H1 (cell line): ENCODE measurements around the gene MB. TPM values are rescaled to one million over a fixed set of nuclear protein-coding genes. Genes with fewer than 3 reads are reported as not detected.

Experiments used
- CTCF ChIA-PET: fragments of 300-600 bp; sonication (Branson Sonifier 250); formaldehyde crosslinking; loops from one replicate; lab custom pipeline; 2021; ENCODE audit not compliant: partially characterized antibody; lab: Charles Lee
- POLR2A ChIA-PET: fragments of 300-600 bp; sonication (Branson Sonifier 250); formaldehyde crosslinking; loops from one replicate; lab custom pipeline; 2021; ENCODE audit warnings: inconsistent platforms; ENCODE audit not compliant: partially characterized antibody; lab: Charles Lee
- DNase-seq, 2 experiments: peaks; one replicate each; pipeline versions ENCODE4 v3.0.0 to v3.0.0-alpha.2; 2010 to 2022; ENCODE audit warnings: low spot score in 2 of 2, low read depth in 1 of 2, mixed read lengths in 1 of 2
- FAIRE-seq: peaks from 2 replicates; lab custom pipeline; 2011; peaks lifted over from hg19 to GRCh38; lab: Jason Lieb, UNC
- H2AFZ ChIP-seq: 2 replicates; pipeline ENCODE4 v1.8.1; 2012; ENCODE audit warnings: low read length, inconsistent platforms
- H2AK5ac ChIP-seq: 2 replicates; pipeline ENCODE4 v1.6.1; 2013; ENCODE audit warnings: low read depth, low read length
- H2BK120ac ChIP-seq: replicated peaks from 2 replicates; pipeline ENCODE3; 2013; ENCODE audit warnings: low read depth, low read length, inconsistent platforms
- H2BK12ac ChIP-seq: 2 replicates; pipeline ENCODE4 v1.6.1; 2013; ENCODE audit warnings: low read depth, low read length
- H2BK15ac ChIP-seq: 2 replicates; pipeline ENCODE4 v1.6.1; 2013; ENCODE audit warnings: low read length
- H2BK20ac ChIP-seq: 2 replicates; pipeline ENCODE4 v1.6.1; 2013; ENCODE audit warnings: low read length
- H2BK5ac ChIP-seq: 2 replicates; pipeline ENCODE4 v1.6.1; 2013; ENCODE audit warnings: low read depth, low read length
- H3K14ac ChIP-seq: 2 replicates; pipeline ENCODE4 v1.6.1; 2013; ENCODE audit warnings: inconsistent platforms; ENCODE audit not compliant: insufficient read length
- H3K18ac ChIP-seq: 2 replicates; pipeline ENCODE4 v1.6.1; 2013; ENCODE audit warnings: low read length; ENCODE audit errors: extremely low read depth
- H3K23ac ChIP-seq: 2 replicates; pipeline ENCODE4 v1.6.1; 2013; ENCODE audit warnings: inconsistent platforms; ENCODE audit not compliant: insufficient read length
- H3K23me2 ChIP-seq: 2 replicates; pipeline ENCODE4 v1.6.1; 2013; ENCODE audit warnings: low read depth, low read length
- H3K27ac ChIP-seq: 2 replicates; pipeline ENCODE4 v1.6.1; 2011; ENCODE audit warnings: low read depth, low read length, inconsistent platforms
- H3K27me3 ChIP-seq, 4 experiments: replicated peaks in 1 of 4; 1 replicate in 1 of 4; 2 replicates in 3 of 4; pipeline versions ENCODE4 v1.6.1 to v1.8.1; 2011 to 2013; ENCODE audit warnings: low read length in 3 of 4, mild to moderate bottlenecking in 3 of 4, inconsistent platforms in 2 of 4, mixed read lengths in 2 of 4, moderate library complexity in 1 of 4; ENCODE audit not compliant: control insufficient read depth in 3 of 4, insufficient read depth in 3 of 4; ENCODE audit errors: extremely low read depth in 1 of 4
- H3K36me3 ChIP-seq, 4 experiments: 2 replicates each; pipeline versions ENCODE4 v1.6.1 to v1.8.1; 2011 to 2013; ENCODE audit warnings: mild to moderate bottlenecking in 4 of 4, low read length in 3 of 4, moderate library complexity in 2 of 4, control low read depth in 1 of 4, inconsistent platforms in 1 of 4; ENCODE audit not compliant: insufficient read depth in 4 of 4, control insufficient read depth in 2 of 4
- H3K4ac ChIP-seq: replicated peaks from 2 replicates; pipeline ENCODE3; 2013; ENCODE audit warnings: low read length, low read depth, mixed read lengths, inconsistent platforms; ENCODE audit not compliant: insufficient read length
- H3K4me1 ChIP-seq, 4 experiments: replicated peaks in 1 of 4; 1 replicate in 1 of 4; 2 replicates in 3 of 4; pipeline versions ENCODE4 v1.6.1 to v1.8.1; 2011 to 2013; ENCODE audit warnings: low read length in 3 of 4, inconsistent platforms in 2 of 4, mixed read lengths in 1 of 4; ENCODE audit not compliant: insufficient read depth in 4 of 4, control insufficient read depth in 3 of 4
- H3K4me2 ChIP-seq, 2 experiments: 2 replicates each; pipeline versions ENCODE4 v1.6.1 to v1.8.1; 2011 to 2013; ENCODE audit warnings: low read depth in 2 of 2, low read length in 2 of 2, control low read depth in 1 of 2, inconsistent platforms in 1 of 2, mild to moderate bottlenecking in 1 of 2; ENCODE audit not compliant: insufficient read depth in 1 of 2
- H3K4me3 ChIP-seq, 4 experiments: fragments of 200-600, 300-600 bp in 1 of 4; sonication (generic), shearing (Covaris generic), sonication (Bioruptor Twin) in 1 of 4; 2 replicates each; pipeline versions ENCODE4 v1.5.1 to v1.8.1; 2011 to 2016; ENCODE audit warnings: low read length in 4 of 4, low read depth in 3 of 4, control low read depth in 2 of 4, inconsistent platforms in 2 of 4, mild to moderate bottlenecking in 2 of 4, mixed read lengths in 1 of 4, moderate library complexity in 1 of 4; ENCODE audit not compliant: insufficient read depth in 2 of 4; ENCODE audit errors: extremely low read depth in 1 of 4
- H3K56ac ChIP-seq: replicated peaks from 2 replicates; pipeline ENCODE3; 2013; ENCODE audit warnings: low read depth, mild to moderate bottlenecking, mixed read lengths, low read length, inconsistent platforms; ENCODE audit not compliant: insufficient read length
- H3K79me1 ChIP-seq: 2 replicates; pipeline ENCODE4 v1.6.1; 2013; ENCODE audit warnings: low read depth, low read length, control low read depth
- H3K79me2 ChIP-seq, 2 experiments: 2 replicates each; pipeline versions ENCODE4 v1.6.1 to v1.8.1; 2012 to 2013; ENCODE audit warnings: low read length in 2 of 2, mild to moderate bottlenecking in 2 of 2, inconsistent platforms in 1 of 2; ENCODE audit not compliant: insufficient read depth in 2 of 2, control insufficient read depth in 1 of 2
- H3K9ac ChIP-seq, 4 experiments: replicated peaks in 1 of 4; 1 replicate in 1 of 4; 2 replicates in 3 of 4; pipeline versions ENCODE4 v1.6.1 to v1.8.1; 2011 to 2013; ENCODE audit warnings: low read depth in 3 of 4, low read length in 3 of 4, control low read depth in 2 of 4, mild to moderate bottlenecking in 2 of 4, moderate library complexity in 2 of 4, inconsistent platforms in 1 of 4; ENCODE audit errors: extremely low read depth in 1 of 4
- H3K9me3 ChIP-seq, 2 experiments: 2 replicates each; pipeline versions ENCODE4 v1.6.1 to v1.8.1; 2012 to 2013; ENCODE audit warnings: mild to moderate bottlenecking in 2 of 2, moderate library complexity in 2 of 2, control low read depth in 1 of 2, inconsistent platforms in 1 of 2, low read depth in 1 of 2, low read length in 1 of 2, mixed read lengths in 1 of 2; ENCODE audit not compliant: insufficient read depth in 2 of 2
- H4K20me1 ChIP-seq, 2 experiments: replicated peaks in 1 of 2; 2 replicates each; pipeline versions ENCODE3 to v1.8.1; 2011 to 2013; ENCODE audit warnings: inconsistent platforms in 2 of 2, low read length in 2 of 2, mild to moderate bottlenecking in 1 of 2; ENCODE audit not compliant: insufficient read depth in 2 of 2, control insufficient read depth in 1 of 2
- H4K5ac ChIP-seq: 2 replicates; pipeline ENCODE4 v1.6.1; 2013; ENCODE audit warnings: low read length, low read depth, mixed read lengths, inconsistent platforms; ENCODE audit not compliant: insufficient read length
- H4K8ac ChIP-seq: 2 replicates; pipeline ENCODE4 v1.8.0; 2013; ENCODE audit warnings: mild to moderate bottlenecking, moderate library complexity, low read length, inconsistent platforms; ENCODE audit not compliant: insufficient read depth; ENCODE audit errors: extremely low read depth
- H4K91ac ChIP-seq: replicated peaks from 2 replicates; pipeline ENCODE3; 2013; ENCODE audit warnings: low read length, mixed read lengths, inconsistent platforms; ENCODE audit not compliant: insufficient read length
- ATF2 ChIP-seq: IDR thresholded peaks from 2 replicates; pipeline ENCODE4 v1.6.1; 2012; ENCODE audit warnings: low read length, inconsistent platforms
- BACH1 ChIP-seq: IDR thresholded peaks from 2 replicates; pipeline ENCODE4 v1.6.1; 2012; ENCODE audit warnings: low read length, improper control_type of control experiment
- EZH2 ChIP-seq: fragments of 200-600 bp; sonication (generic); IDR thresholded peaks from 2 replicates; pipeline ENCODE4 v1.7.1; 2012; ENCODE audit warnings: low read depth, mild to moderate bottlenecking, moderate library complexity, low read length, inconsistent platforms; ENCODE audit not compliant: severe bottlenecking
- HDAC6 ChIP-seq: IDR thresholded peaks from one replicate; pipeline ENCODE4 v1.7.1; 2012; ENCODE audit warnings: low read depth, mild to moderate bottlenecking, inconsistent platforms, low read length, moderate library complexity
- POLR2AphosphoS5 ChIP-seq: IDR thresholded peaks from 2 replicates; pipeline ENCODE4 v1.6.1; 2011; ENCODE audit warnings: low read depth, low read length
- RNF2 ChIP-seq: fragments of 200-900, 300-1000 bp; sonication (generic); IDR thresholded peaks from 2 replicates; pipeline ENCODE4 v1.7.1; 2016; ENCODE audit warnings: borderline replicate concordance, low read depth, mild to moderate bottlenecking, antibody characterized with exemption, low read length; ENCODE audit not compliant: poor library complexity, severe bottlenecking; ENCODE audit errors: missing control alignments
- SIRT6 ChIP-seq: IDR thresholded peaks from one replicate; pipeline ENCODE4 v1.7.1; 2012; ENCODE audit warnings: low read length, inconsistent platforms
- ZNF274 ChIP-seq: IDR thresholded peaks from 2 replicates; pipeline ENCODE4 v1.7.0; 2012; ENCODE audit warnings: low read length, borderline replicate concordance; ENCODE audit errors: extremely low read depth
- WGBS, 2 experiments: shearing (Covaris generic) in 1 of 2; methylation state at CpG; one replicate each; pipeline versions ENCODE4 v1.1.6 to v1.1.7; 2013 to 2015; ENCODE audit warnings: low lambda C conversion rate in 2 of 2, mixed read lengths in 2 of 2, inconsistent platforms in 1 of 2, low coverage in 1 of 2, missing lambda C conversion rate in 1 of 2; ENCODE audit not compliant: insufficient replicate concordance in 2 of 2, insufficient coverage in 1 of 2, insufficient read length in 1 of 2; ENCODE audit errors: extremely low coverage in 1 of 2, missing lambda C conversion rate in 1 of 2; 5-methylcytosine and 5-hydroxymethylcytosine counted together
- polyA plus RNA-seq, 7 experiments: library from polyadenylated mRNA; depleted of rRNA in 3 of 7; stranded (reverse) in 5 of 7; unstranded in 2 of 7; fragments of >200 nt in 5 of 7; fragments of 200-250 nt in 2 of 7; gene quantifications; 1 replicate in 5 of 7; 2 replicates in 1 of 7; 4 replicates in 1 of 7; pipeline versions ENCODE4 v1.2.1 to v1.2.3, GENCODE V29; 2011 to 2013; ENCODE audit warnings: missing spikeins in 2 of 7, mixed read lengths in 2 of 7
- total RNA-seq: library from RNA; stranded (reverse); fragmentation: NEBNext Ultra II Directional; extraction: Animal tissue kit (Norgen Biotek cat#: 25700); gene quantifications from 2 replicates; pipeline ENCODE4 v1.2.1, GENCODE V29; 2021

Gene MB
- total and polyA plus RNA-seq, 2 of the 8 experiments (the other 6 are each of a cell fraction or from before 2014, with no cell fraction given), result 1.5 TPM; not detected in 1

- WGBS, 2 experiments, result 94% methylated on average over 7 of the region's 7 CpGs; no CpG with 5 or more reads in 1 of the 2 experiments
- H3K79me2 ChIP-seq, result peaks cover 0 to 3% of the 10 kb centered on the region in 2 experiments; a peak in 1 of 4 replicates
- H3K36me3 ChIP-seq, result no peaks in the 10 kb centered on the region
- H2AFZ ChIP-seq, result no peak overlapping the region
- no peak overlapping the region for H3K56ac ChIP-seq
- H3K27ac ChIP-seq, result no peak overlapping the region
- CTCF ChIA-PET, result interaction anchor here (1.4 kb wide), 1 partner anchor 469 kb away, joined by 4 read pairs; no protein-coding TSS in a partner anchor
- H3K4me1 ChIP-seq, result peaks cover 0 to 13% (median 1%) of the 10 kb centered on the region in 4 experiments; a peak in 3 of 7 replicates
- no peak overlapping the region for H3K14ac ChIP-seq
- DNase-seq (no peak), FAIRE-seq (no peak)
- no peak overlapping the region for H2BK5ac ChIP-seq
- H2AK5ac ChIP-seq, result no peak overlapping the region
- H4K5ac ChIP-seq, result no peak overlapping the region
- H3K79me1 ChIP-seq, result no peaks in the 10 kb centered on the region; the same call in 1 of the 2 replicates
- no peak overlapping the region for H2BK20ac ChIP-seq
- no peak overlapping the region for H3K9ac ChIP-seq
- no peak overlapping the region for H3K4me2 ChIP-seq
- H2BK12ac ChIP-seq, result no peak overlapping the region
- peaks cover 0 to 7% of the 10 kb centered on the region in 2 experiments; a peak in 1 of 4 replicates for H3K9me3 ChIP-seq
- H3K18ac ChIP-seq, result no peak overlapping the region; the same call in 1 of the 2 replicates
- no peaks in the 10 kb centered on the region for H3K27me3 ChIP-seq
- H4K91ac ChIP-seq, result no peak overlapping the region
- H3K23me2 ChIP-seq, result peaks cover 4% of the 10 kb centered on the region
- no peak overlapping the region for H4K8ac ChIP-seq
- no peak for TF ChIP-seq RNF2
- TF ChIP-seq POLR2AphosphoS5, result no peak
- TF ChIP-seq BACH1, result no peak
- no peak for TF ChIP-seq HDAC6
- no peak for TF ChIP-seq ATF2
- no peak for TF ChIP-seq SIRT6
- TF ChIP-seq ZNF274, result no peak
- TF ChIP-seq EZH2, result no peak
- no peak overlapping the region for H3K23ac ChIP-seq
- no peak overlapping the region for H3K4me3 ChIP-seq
- H2BK120ac ChIP-seq, result no peak overlapping the region
- no peak overlapping the region for H2BK15ac ChIP-seq
- H4K20me1 ChIP-seq, result peaks cover 0 to 4% of the 10 kb centered on the region in 2 experiments
- no peak overlapping the region for H3K4ac ChIP-seq
- POLR2A ChIA-PET, result no interaction called here
Observed at GRCh38 chr22:35596821-35597220, 20.3 kb downstream of the MB start.
